Fibroblast of lung (primary cell): ENCODE data around the gene ZCWPW2.

Source experiments
- CTCF ChIP-seq, 2 donors: IDR thresholded peaks in 1 of 2; conservative IDR thresholded peaks in 1 of 2; 1 replicate in 1 of 2; 2 replicates in 1 of 2; pipeline ENCODE4 v1.5.1; 2011 to 2012; ENCODE audit warnings: low read length in 2 of 2, control low read depth in 1 of 2, inconsistent platforms in 1 of 2, low read depth in 1 of 2, mild to moderate bottlenecking in 1 of 2
- EZH2 ChIP-seq: IDR thresholded peaks from 2 replicates; pipeline ENCODE4 v1.5.1; 2012; ENCODE audit warnings: low read length, control low read depth, mild to moderate bottlenecking; ENCODE audit errors: missing control alignments

DNA sequence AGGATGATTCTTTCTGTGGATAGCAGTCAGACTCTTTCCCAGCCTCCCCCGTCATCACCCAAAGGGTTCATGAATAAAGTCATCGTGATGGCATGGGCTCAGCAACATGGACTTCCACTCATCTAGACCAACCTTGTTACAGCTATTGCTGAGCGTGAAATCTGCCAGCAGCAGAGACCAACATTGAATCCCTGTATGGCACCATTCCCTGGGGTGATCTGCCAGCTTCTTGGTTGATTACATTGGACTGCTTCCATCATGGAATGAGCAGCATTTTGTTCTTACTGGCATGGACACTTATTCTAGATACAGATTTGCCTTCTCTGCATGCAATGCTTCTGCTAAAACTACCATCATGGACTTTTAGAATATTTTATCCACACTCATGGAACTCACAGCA lies 195.7 kb downstream of the ZCWPW2 start:
- TF ChIP-seq CTCF (conservative IDR thresholded peaks at IDR 0.05 in 1 of 2, IDR thresholded peaks at IDR 0.05 in 1 of 2; ENCODE audit: low read depth in 1 of 2, low read length in 2 of 2) (no peak), EZH2 (no peak)
